Endothelial cell of umbilical vein (primary cell): Measurements from ENCODE around the gene TCP11L2. TPM values are rescaled to one million over a fixed set of nuclear protein-coding genes. Genes with fewer than 3 reads are reported as not detected.

ENCODE experiments used
- BruUV-seq: library from RNA; stranded (reverse); fragments of 400-500 nt; replicated peaks from 2 replicates; lab custom pipeline; 2021; lab: Mats Ljungman, UMichigan
- CTCF ChIA-PET: fragments of 300-600, 350-600 bp; sonication (Branson Sonifier 250); formaldehyde crosslinking; loops from one replicate; lab custom pipeline; 2021; ENCODE audit warnings: antibody characterized with exemption, inconsistent platforms; lab: Charles Lee
- POLR2A ChIA-PET: fragments of 300-600, 350-600 bp; sonication (Branson Sonifier 250); formaldehyde crosslinking; loops from one replicate; lab custom pipeline; 2021; ENCODE audit warnings: antibody characterized with exemption, inconsistent platforms; lab: Charles Lee
- DNase-seq: peaks from one replicate; pipeline ENCODE4 v3.0.0-alpha.2; 2011; ENCODE audit warnings: low read depth, low spot score
- FAIRE-seq: peaks from 2 replicates; lab custom pipeline; 2011; peaks lifted over from hg19 to GRCh38; lab: Jason Lieb, UNC
- H2AFZ ChIP-seq: 2 replicates; pipeline ENCODE4 v1.6.0; 2012; ENCODE audit warnings: low read depth, low read length, control low read depth, inconsistent platforms
- H3K27ac ChIP-seq: 2 replicates; pipeline ENCODE4 v1.5.1; 2011; ENCODE audit warnings: low read depth, mild to moderate bottlenecking, control low read depth, low read length, moderate library complexity; ENCODE audit not compliant: insufficient read depth
- H3K27me3 ChIP-seq, 2 experiments: 2 replicates each; pipeline versions ENCODE4 v1.6.0 to v1.6.1; 2011; ENCODE audit warnings: low read length in 2 of 2, mixed read lengths in 1 of 2; ENCODE audit not compliant: control insufficient read depth in 2 of 2, insufficient read depth in 2 of 2
- H3K36me3 ChIP-seq, 2 experiments: 2 replicates in 1 of 2; 3 replicates in 1 of 2; pipeline ENCODE4 v1.5.1; 2011; ENCODE audit warnings: low read length in 2 of 2, mild to moderate bottlenecking in 1 of 2, moderate library complexity in 1 of 2; ENCODE audit not compliant: control insufficient read depth in 2 of 2, insufficient read depth in 2 of 2; ENCODE audit errors: extremely low read depth in 1 of 2
- H3K4me1 ChIP-seq: 3 replicates; pipeline ENCODE4 v1.5.1; 2011; ENCODE audit warnings: mild to moderate bottlenecking, low read length; ENCODE audit not compliant: control insufficient read depth, insufficient read depth; ENCODE audit errors: extremely low read depth
- H3K4me2 ChIP-seq: 2 replicates; pipeline ENCODE4 v1.6.1; 2011; ENCODE audit warnings: low read length, control low read depth, mixed read lengths; ENCODE audit not compliant: insufficient read depth
- H3K4me3 ChIP-seq, 3 experiments: fragments of 200-600 bp in 1 of 3; sonication (generic), shearing (Covaris generic) in 1 of 3; replicated peaks in 1 of 3; 2 replicates each; pipeline ENCODE4 v1.5.1; 2011 to 2016; ENCODE audit warnings: control low read depth in 3 of 3, low read length in 3 of 3, mild to moderate bottlenecking in 2 of 3, inconsistent platforms in 1 of 3, low read depth in 1 of 3, moderate library complexity in 1 of 3; ENCODE audit not compliant: insufficient read depth in 1 of 3
- H3K79me2 ChIP-seq: 2 replicates; pipeline ENCODE4 v1.6.0; 2012; ENCODE audit warnings: low read length, inconsistent platforms; ENCODE audit not compliant: control insufficient read depth, insufficient read depth
- H3K9ac ChIP-seq: replicated peaks from 2 replicates; pipeline ENCODE3; 2011; ENCODE audit warnings: low read length, control low read depth; ENCODE audit not compliant: insufficient read depth; ENCODE audit errors: extremely low read depth
- H3K9me1 ChIP-seq: replicated peaks from 3 replicates; pipeline ENCODE4 v1.6.0; 2011; ENCODE audit warnings: mild to moderate bottlenecking, low read length; ENCODE audit not compliant: control insufficient read depth, insufficient read depth; ENCODE audit errors: extremely low read depth
- H3K9me3 ChIP-seq: replicated peaks from 2 replicates; pipeline ENCODE4 v1.5.1; 2012; ENCODE audit warnings: low read length, inconsistent platforms; ENCODE audit not compliant: control insufficient read depth, insufficient read depth
- H4K20me1 ChIP-seq: replicated peaks from 2 replicates; pipeline ENCODE3; 2011; ENCODE audit warnings: mild to moderate bottlenecking, low read length; ENCODE audit not compliant: control insufficient read depth, insufficient read depth; ENCODE audit errors: extremely low read depth
- CTCF ChIP-seq, 2 donors: IDR thresholded peaks; 1 replicate in 1 of 2; 2 replicates in 1 of 2; pipeline ENCODE4 v1.5.1; 2011; ENCODE audit warnings: low read length in 2 of 2, mild to moderate bottlenecking in 2 of 2, moderate library complexity in 2 of 2, control low read depth in 1 of 2, inconsistent platforms in 1 of 2, low read depth in 1 of 2; ENCODE audit not compliant: insufficient read depth in 1 of 2; ENCODE audit errors: extremely low read depth in 1 of 2
- EZH2 ChIP-seq: IDR thresholded peaks from 2 replicates; pipeline ENCODE4 v1.6.1; 2012; ENCODE audit warnings: borderline replicate concordance, low read depth, mild to moderate bottlenecking, moderate library complexity, low read length, inconsistent platforms; ENCODE audit not compliant: severe bottlenecking
- FOS ChIP-seq: IDR thresholded peaks from 2 replicates; pipeline ENCODE4 v1.6.1; 2011; ENCODE audit warnings: mild to moderate bottlenecking, low read length, moderate library complexity, borderline replicate concordance; ENCODE audit not compliant: insufficient read depth
- GATA2 ChIP-seq: IDR thresholded peaks from 2 replicates; pipeline ENCODE4 v1.7.0; 2011; ENCODE audit warnings: low read depth, mild to moderate bottlenecking, moderate library complexity, mixed read lengths, low read length; ENCODE audit not compliant: insufficient read length, insufficient read depth
- JUN ChIP-seq: IDR thresholded peaks from 2 replicates; pipeline ENCODE4 v1.6.1; 2011; ENCODE audit warnings: borderline replicate concordance, low read depth; ENCODE audit not compliant: insufficient read length, insufficient read depth
- MAX ChIP-seq: IDR thresholded peaks from 2 replicates; pipeline ENCODE4 v1.6.1; 2011; ENCODE audit not compliant: insufficient read depth, insufficient read length
- MYC ChIP-seq: IDR thresholded peaks from one replicate; pipeline ENCODE4 v1.6.1; 2011; ENCODE audit warnings: mild to moderate bottlenecking, low read depth, low read length
- POLR2A ChIP-seq: IDR thresholded peaks from 2 replicates; pipeline ENCODE4 v1.6.1; 2012; ENCODE audit warnings: low read depth, mild to moderate bottlenecking, control low read depth, low read length
- POLR2AphosphoS5 ChIP-seq: IDR thresholded peaks from 2 replicates; pipeline ENCODE4 v1.6.1; 2012; ENCODE audit warnings: low read depth, mild to moderate bottlenecking, control low read depth, low read length, moderate library complexity; ENCODE audit not compliant: insufficient read depth
- dilution Hi-C: fragments of 300-500 bp; cut with MboI; formaldehyde crosslinking; loops from one replicate; pipeline ENCODE4 v1.15.0; 2019; ENCODE audit warnings: low sequenced_read_pairs; ENCODE audit not compliant: extremely low pct_ligation_motif_present
- intact Hi-C: fragments of 100-400 bp; cut with micrococcal nuclease; formaldehyde crosslinking; loops from one replicate; pipeline ENCODE4 v1.10.0; 2022
- polyA plus RNA-seq, 4 experiments: library from polyadenylated mRNA; depleted of rRNA in 3 of 4; stranded (reverse) in 3 of 4; unstranded in 1 of 4; fragments of >200 nt; gene quantifications; 2 replicates each; pipeline versions ENCODE4 v1.2.1 to v1.2.3, GENCODE V29; 2011 to 2012; ENCODE audit warnings: missing spikeins in 1 of 4
- total RNA-seq: library from RNA; stranded (reverse); gene quantifications from 2 replicates; pipeline ENCODE4 v1.2.3, GENCODE V29; 2021

TCP11L2 gene
- total and polyA plus RNA-seq, 2 donors (not counting 3 experiments of a cell fraction or from before 2014, with no cell fraction given): 6.0 to 18.7 TPM

- Histone ChIP-seq H3K4me2 (no peak overlapping the region), H3K79me2 (no peaks in the 10 kb centered on the region), H3K9me3 (no peaks in the 10 kb centered on the region), H4K20me1 (no peaks in the 10 kb centered on the region), H3K9ac (no peak overlapping the region), H3K4me3 (no peak overlapping the region), H2AFZ (no peak overlapping the region), H3K9me1 (no peaks in the 10 kb centered on the region), H3K27me3 (no peaks in the 10 kb centered on the region), H3K27ac (no peak overlapping the region), H3K36me3 (peaks cover 0 to 4% of the 10 kb centered on the region in 2 experiments), H3K4me1 (no peaks in the 10 kb centered on the region)
- TF ChIP-seq CTCF (IDR thresholded peaks at IDR 0.05; ENCODE audit: extremely low read depth in 1 of 2, insufficient read depth in 1 of 2, low read depth in 1 of 2, low read length in 2 of 2) (no peak), POLR2AphosphoS5 (no peak), GATA2 (no peak), EZH2 (no peak), POLR2A (no peak), MYC (no peak), MAX (no peak), JUN (no peak), FOS (no peak)
- CTCF ChIA-PET: no interaction called here
- FAIRE-seq (no peak), DNase-seq (no peak)
- dilution Hi-C loops: no loop called here
- POLR2A ChIA-PET: no interaction called here
- intact Hi-C loops: no loop called here
- no TSS peak for BruUV-seq
Measured at GRCh38 chr12:106323537-106323936, 21.0 kb downstream of the TCP11L2 start.
